ENCODE measurements around the gene GLRA3.

The GLRA3 gene

DNA sequence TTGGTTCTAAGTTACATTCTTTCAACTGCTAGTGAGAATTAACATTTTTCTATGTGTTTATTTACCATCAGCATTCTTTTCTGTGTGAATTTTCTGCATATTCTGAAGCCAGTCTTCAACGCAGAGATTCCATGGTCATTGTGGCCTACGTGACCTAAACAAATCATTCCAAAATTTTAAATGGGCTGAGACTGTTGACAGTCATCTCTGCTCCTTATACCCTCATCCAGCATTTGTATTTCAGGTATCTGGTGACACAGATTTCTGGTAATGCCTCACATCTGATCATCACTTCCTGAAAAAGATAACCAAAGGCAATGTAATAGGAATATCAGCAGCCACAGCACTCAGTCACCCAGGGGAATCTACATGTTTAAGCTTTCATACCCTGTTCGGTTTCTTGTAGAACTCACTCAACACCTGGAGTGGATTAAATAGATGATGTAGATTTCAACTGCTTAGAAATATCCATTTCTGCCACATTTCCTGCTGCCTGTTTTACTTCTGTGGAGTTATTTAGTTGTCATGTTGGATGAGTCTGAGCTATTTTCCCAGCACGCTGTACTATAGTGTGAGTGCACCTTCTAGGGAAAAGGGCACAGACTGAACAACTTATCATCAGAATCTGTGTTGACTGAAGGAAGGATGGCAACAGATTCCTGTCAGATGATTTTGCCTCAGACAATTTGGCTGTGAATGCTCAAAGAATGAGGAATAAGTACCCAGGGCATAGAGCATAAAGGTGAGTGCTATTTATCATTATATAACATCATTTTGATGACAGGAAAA lies 233.7 kb downstream of the GLRA3 start:
- H3K9me3 ChIP-seq = no peaks in the 10 kb centered on the region
- H3K36me3 ChIP-seq = no peaks in the 10 kb centered on the region
- no peak for DNase-seq
- H3K27me3 ChIP-seq = no peaks in the 10 kb centered on the region
- no peak overlapping the region for H3K4me3 ChIP-seq (ENCODE audit: low read depth, low read length)
- no peaks in the 10 kb centered on the region for H3K4me1 ChIP-seq
- TF ChIP-seq, protein P1, sequence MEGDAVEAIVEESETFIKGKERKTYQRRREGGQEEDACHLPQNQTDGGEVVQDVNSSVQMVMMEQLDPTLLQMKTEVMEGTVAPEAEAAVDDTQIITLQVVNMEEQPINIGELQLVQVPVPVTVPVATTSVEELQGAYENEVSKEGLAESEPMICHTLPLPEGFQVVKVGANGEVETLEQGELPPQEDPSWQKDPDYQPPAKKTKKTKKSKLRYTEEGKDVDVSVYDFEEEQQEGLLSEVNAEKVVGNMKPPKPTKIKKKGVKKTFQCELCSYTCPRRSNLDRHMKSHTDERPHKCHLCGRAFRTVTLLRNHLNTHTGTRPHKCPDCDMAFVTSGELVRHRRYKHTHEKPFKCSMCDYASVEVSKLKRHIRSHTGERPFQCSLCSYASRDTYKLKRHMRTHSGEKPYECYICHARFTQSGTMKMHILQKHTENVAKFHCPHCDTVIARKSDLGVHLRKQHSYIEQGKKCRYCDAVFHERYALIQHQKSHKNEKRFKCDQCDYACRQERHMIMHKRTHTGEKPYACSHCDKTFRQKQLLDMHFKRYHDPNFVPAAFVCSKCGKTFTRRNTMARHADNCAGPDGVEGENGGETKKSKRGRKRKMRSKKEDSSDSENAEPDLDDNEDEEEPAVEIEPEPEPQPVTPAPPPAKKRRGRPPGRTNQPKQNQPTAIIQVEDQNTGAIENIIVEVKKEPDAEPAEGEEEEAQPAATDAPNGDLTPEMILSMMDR (IDR thresholded peaks at IDR 0.05; ENCODE audit: low read depth, low read length) = no peak

DNA sequence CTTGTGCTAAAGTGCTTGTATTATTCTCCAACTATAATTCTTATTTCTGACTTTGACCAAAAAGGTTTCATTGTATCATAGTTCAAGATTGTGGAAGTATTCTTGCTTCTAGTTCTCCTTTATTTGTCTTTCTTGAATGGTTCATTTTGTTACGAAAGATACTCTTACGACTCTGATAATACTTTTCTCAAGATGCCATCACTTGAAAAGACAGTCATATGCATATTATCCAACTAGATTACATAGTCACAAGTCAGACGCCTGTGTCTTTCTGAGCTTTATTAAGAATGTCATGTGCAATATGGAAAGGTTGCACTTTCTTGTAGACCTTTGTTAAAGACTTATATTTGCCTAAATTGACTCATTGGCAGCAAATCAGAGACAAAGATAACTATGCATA lies 235.3 kb downstream of the GLRA3 start:
- DNase-seq = no peak
- Histone ChIP-seq H3K4me3 (ENCODE audit: low read depth, low read length) (no peak overlapping the region), H3K27me3 (no peaks in the 10 kb centered on the region), H3K4me1 (no peaks in the 10 kb centered on the region), H3K36me3 (no peaks in the 10 kb centered on the region), H3K9me3 (no peaks in the 10 kb centered on the region)
- TF ChIP-seq, protein P1 (IDR thresholded peaks at IDR 0.05; ENCODE audit: low read depth, low read length) = no peak

DNA sequence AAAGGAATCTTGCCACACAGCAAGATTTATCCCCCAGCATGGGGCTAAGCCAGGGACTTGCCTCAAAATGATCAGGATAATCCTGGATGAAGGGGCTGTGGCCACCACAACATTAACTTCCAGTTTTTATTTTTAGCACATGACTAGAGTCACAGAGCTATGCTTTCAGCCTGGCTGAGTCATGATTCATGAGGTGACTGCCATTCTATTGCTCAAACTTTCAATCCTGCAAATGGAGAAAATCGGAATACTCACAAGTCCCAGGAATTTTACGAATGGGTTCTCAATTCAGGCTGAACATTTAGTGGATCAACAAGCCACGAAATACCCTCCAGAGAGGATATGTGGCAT lies 236.1 kb downstream of the GLRA3 start:
- Histone ChIP-seq H3K4me1 (no peaks in the 10 kb centered on the region), H3K27me3 (no peaks in the 10 kb centered on the region), H3K4me3 (ENCODE audit: low read depth, low read length) (no peak overlapping the region), H3K9me3 (no peaks in the 10 kb centered on the region), H3K36me3 (no peaks in the 10 kb centered on the region)
- TF ChIP-seq, protein P1 (IDR thresholded peaks at IDR 0.05; ENCODE audit: low read depth, low read length) = no peak
- no peak for DNase-seq

DNA sequence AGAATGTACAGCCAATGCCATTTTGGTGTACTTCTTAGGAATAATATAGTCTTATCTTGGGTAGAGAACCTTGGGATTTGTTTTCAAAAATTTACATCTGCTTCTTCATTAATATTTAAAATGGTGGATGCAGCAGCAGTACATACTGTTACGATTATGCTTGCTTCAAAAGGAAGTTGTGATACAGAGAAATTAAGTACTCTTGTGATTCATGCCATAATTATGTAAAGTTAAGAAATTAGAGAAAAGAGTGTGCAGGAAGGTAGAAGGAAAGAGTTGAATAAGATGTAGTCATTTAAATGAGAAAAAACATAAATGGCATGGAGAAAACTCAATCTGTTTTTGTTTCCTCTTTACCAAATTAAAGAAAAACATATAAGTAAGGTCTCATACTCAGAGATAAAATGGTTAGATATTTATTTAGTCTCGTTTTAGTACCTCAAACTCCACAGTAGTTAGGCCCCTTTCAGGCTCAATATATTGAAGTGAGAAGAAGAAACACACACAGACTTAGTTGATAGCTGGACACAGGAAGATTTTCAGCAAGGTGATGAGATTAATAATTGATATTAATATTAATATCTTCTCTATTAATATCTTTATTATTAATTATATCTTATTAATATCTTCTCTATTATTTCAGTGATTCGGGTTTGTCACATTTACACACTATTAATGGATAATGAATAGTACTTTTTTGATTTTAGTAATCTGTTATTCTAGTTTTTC lies 236.6 kb downstream of the GLRA3 start:
- no peaks in the 10 kb centered on the region for H3K27me3 ChIP-seq
- H3K9me3 ChIP-seq = no peaks in the 10 kb centered on the region
- H3K4me1 ChIP-seq = no peaks in the 10 kb centered on the region
- no peak overlapping the region for H3K4me3 ChIP-seq (ENCODE audit: low read depth, low read length)
- H3K36me3 ChIP-seq = no peaks in the 10 kb centered on the region
- TF ChIP-seq, protein P1 (IDR thresholded peaks at IDR 0.05; ENCODE audit: low read depth, low read length) = no peak
- DNase-seq = no peak

DNA sequence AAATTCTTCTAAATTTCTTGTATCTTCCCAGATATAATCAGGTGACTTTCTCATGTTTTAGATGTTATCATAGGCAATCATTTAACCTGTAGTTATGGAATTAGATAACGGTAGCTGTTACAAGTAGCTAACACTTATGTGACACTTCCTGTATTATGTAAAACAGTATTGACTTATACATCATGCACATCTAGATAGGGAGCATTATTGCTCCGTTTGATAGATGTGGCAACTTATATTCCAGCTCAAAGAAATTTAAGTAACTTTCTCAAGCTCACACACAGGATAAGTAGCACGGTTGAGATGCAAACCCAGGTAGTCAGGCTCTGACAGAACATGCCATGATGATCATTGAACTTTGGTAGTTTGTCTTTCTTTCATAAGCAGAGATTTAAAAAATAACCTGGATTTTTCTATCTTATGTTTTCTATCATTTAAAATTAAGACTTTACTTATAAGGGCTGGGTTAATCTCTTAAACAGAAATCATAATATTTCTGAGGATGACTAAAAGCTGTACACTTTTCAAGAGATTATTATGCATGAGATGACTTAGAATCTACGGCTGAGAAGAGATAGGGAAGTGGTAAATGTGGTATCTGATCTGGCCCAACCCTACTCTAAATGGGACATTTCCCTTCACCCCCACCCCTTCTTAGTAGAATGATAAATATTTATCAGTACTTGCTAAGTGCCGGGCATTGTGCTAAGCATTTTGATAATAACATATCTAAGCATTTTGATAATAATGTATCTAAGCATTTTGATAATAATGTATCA lies 237.6 kb downstream of the GLRA3 start:
- no peaks in the 10 kb centered on the region for H3K27me3 ChIP-seq
- no peaks in the 10 kb centered on the region for H3K36me3 ChIP-seq
- H3K4me1 ChIP-seq = no peaks in the 10 kb centered on the region
- TF ChIP-seq, protein P1 (IDR thresholded peaks at IDR 0.05; ENCODE audit: low read depth, low read length) = no peak
- no peak overlapping the region for H3K4me3 ChIP-seq (ENCODE audit: low read depth, low read length)
- H3K9me3 ChIP-seq = no peaks in the 10 kb centered on the region
- no peak for DNase-seq
